GM21515 (cell line): ENCODE results near the gene CAD.
"Not testable (repeated sequence)": the region's sequence is repeated elsewhere in the genome, so short reads cannot be mapped to it uniquely, and the experiment has no call there.

Source experiments
- ATAC-seq: cut with Tn5 transposase; IDR thresholded peaks from one replicate; pipeline ENCODE4 v1.9.1; 2021; ENCODE audit not compliant: unreplicated experiment

CAD gene

DNA sequence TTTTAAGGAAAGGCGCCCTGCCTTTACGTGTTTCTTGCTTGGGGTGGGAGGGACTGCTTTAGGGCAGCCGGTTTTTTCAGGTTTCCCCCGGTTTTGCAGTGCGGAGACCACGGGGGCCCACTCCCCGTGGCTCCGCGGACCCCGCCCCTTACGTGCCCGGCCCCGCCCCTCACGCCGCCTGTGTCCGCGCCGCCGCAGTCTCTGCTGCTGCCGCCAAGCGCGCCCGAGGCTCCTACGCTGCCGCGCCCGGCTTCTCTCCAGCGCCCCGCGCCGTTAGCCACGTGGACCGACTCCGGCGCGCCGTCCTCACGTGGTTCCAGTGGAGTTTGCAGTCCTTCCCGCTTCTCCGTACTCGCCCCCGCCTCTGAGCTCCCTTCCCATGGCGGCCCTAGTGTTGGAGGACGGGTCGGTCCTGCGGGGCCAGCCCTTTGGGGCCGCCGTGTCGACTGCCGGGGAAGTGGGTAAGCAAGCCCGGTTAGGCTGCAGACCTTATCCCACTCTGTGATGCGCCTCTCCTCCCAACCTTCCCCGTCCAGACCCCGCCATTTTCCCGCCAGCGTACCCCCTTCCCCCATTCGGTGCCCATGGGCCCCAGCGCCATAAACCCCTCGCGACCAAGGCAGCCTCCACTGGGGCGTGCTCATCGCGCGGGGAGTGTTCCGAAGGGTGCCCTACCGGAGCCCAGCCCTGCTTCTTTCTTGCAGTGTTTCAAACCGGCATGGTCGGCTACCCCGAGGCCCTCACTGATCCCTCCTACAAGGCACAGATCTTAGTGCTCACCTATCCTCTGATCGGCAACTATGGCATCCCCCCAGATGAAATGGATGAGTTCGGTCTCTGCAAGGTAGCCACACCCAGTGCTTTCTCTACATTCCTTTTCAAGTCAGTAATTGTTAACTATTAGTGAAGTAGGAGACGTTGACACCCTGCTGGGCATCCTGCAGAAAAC, at the start of gene CAD:
Gene CAD (plus strand): TSS at position 197 of the 949 bp plus-strand sequence. CDS start 183 bp downstream, at position 380.
- peak; percentile 75 for ATAC-seq

DNA sequence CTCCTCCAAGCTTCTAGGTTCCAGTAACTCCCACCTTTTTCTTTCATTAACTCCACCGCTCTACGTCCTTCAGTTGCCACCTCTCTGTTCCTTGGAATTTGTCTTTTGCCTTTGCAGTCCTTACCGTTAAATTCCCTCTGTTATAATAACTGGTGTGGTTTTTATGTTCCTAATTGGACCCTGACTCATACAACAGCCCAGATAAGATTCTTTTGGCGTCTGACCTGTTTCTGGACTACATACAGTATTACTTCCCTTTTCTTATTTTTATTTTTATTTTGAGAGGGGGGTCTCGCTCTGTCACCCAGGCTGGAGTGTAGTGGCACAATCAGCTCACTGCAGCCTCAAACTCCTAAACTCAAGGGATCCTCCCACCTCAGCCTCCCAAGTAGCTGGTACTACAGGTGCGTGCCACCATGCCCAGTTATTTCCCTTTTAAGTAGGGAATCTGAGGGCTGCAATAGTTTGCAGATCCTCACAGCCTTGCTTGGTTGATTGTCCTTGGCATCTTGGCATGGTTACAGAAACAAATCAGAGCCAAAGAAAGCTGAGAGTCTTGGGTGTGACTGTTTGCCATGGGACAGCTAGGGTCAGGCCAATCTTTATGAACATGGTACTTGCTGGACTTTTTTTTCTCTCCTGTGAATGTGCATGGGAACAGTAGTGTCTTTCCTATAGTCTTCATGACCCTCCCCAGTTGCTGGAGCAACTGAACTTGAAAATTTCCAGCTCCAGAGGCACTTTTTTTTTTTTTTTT, 46.4 kb upstream of the CAD start:
- no peak for ATAC-seq

DNA sequence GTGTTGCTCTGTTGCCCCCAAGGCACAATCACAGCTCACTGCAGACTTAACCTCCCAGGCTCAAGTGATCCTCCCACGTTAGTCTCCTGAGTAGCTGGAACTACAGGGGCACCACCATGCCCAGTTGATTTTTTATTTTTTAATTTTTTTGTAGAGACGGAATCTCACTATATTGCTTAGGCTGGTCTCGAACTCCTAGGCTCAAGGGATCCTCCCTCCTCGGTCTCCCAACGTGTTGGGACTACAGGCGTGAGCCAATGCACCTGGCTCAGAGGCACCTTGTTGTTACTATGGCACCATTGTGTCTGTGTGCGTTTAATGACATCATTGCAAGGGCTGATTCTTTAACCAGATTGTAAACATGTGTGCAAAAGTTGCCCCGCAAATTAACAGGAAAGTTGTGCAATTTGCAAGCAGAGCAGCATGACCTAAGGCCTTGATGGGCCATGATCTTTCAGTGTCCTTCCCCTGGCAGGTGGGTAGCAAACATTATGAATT, 45.8 kb upstream of the CAD start:
- no peak for ATAC-seq

DNA sequence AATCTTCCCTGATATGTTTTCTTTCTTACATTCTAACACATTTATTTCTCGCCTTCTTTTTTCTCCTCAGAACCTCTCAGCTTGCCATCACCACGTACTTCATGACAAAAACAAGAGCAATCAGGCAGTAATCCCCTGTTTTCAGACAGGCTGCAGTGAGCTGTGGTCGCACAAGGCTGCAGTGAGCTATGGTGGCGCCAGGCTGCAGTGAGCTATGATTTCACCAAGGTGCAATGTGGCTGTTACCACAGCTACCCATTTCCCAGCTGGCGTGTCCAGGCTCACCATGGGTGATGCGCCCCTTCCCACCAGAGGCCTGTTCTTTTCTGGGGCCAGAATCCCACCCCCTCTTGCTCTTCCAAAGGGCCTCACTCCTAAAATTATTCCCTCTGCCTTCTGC, 42.5 kb upstream of the CAD start:
- no peak for ATAC-seq

DNA sequence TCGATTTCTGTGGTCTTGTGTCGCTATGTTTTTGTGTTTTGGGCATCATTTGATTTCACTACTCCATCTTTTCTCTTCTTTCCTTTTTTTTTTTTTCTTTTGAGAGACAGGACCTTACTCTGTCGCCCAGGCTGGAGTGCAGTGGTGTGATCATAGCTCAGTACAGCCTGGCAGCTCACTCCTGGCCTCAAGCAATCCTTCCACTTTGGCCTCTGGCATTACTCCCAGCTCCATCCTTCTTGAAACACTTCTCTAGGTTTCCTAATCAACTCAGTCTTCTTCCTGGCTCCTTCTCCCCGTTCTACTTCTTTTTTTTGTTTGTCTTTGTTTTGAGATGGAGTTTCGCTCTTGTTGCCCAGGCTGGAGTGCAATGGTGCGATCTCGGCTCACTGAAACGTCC, 41.8 kb upstream of the CAD start:
- ATAC-seq, result no peak

DNA sequence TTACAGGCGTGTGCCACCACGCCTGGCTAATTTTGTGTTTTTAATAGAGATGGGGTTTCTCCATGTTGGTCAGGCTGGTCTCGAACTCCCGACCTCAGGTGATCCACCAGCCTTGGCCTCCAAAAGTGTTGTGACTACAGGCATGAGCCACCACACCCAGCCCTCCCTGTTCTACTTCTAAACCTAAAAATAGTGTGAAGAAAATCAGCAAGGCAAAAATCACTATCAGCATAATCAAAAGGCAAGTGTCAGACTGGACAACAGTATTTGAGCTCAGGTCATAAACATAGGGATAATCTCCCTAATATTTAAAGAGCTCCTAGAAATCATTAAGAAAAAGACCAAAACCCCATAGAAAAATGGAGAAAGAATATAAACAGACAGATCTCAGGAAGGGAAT, 41.4 kb upstream of the CAD start:
- ATAC-seq, result not testable (repeated sequence)

DNA sequence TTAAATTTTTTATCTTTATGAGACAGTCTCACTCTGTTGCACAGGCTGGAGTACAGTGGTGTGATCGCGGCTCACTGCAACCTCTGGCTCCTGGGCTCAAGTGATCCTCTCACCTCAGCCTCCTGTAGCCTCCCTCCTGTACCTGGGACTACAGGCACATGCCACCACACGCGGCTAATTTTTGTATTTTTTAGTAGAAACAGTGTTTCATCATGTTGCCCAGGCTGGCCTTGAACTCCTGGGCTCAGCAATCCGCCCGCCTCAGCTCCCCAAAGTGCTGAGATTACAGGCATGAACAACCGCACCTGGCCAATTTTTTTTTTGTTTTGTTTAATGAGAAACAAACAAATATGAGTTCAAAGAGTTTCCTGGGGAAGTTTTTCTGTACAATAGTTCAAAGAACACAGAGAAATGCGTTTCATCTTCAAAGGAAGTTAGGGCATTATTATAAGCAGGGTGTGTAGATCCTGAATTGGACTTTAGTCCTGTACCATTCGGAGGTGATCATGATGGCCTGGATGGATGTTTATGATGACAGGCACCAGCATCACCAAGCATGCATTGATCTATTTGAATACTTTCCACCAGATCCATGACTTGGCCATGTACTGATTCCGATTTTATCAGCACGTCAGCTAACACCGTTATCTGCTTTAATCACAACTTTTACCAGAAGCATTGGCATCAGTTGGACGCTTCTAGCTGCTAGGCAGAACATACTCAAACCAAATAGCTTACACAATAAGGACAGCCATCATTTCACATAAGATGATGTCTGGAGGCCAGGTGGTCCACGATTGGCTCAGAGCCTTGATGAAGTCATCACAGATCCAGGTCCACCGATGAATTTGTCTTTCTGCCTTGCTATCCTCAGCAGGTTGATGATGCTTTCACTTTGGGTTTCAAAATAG, 39.5 kb upstream of the CAD start:
- ATAC-seq, result no peak

DNA sequence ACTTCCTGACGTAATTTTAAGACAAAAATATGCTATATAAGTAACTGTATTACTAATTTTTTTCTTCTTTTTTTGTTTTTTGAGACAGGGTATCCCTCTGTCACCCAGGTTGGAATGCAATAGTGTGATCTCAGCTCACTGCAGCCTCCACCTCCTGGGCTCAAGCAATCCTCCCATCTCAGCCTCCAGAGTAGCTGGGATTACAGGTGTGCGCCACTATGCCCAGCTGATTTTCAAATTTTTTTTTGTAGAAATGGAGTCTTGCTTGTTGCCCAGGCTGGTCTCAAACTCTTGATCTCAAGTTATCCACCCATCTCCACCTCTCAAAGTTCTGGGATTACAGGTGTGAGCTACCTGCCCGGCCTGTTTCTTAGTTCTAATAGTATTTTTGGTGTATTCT, 38.7 kb upstream of the CAD start:
- ATAC-seq, result no peak

DNA sequence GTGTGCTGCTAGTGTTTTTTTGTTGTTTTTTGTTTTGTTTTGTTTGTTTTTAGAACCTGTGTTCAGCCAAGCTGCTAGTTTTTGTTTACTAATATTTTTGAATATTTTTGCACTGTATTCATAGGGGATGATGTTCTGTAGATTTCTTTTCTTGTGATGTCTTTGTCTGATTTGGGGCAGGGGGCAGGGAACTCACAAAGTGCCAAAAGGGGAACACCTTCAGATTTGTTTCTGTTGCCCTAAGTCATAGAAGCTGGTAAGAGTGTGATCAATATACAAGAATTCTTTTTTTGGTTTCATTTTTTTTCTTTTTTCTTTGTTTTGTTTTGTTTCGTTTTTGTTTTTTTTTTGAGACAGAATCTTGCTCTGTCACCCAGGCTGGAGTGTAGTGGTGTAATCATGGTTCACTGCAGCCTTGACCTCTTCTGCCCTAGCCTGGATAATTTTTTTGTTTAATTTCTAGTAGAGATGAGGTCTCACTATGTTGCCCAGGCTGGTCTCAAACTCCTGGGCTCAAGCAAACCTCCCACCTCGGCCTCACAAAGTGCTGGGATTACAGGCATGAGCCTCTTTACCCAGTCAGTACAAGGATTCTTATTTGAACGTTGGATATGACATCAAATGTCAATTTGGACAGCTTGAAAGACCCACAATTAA, 37.7 kb upstream of the CAD start:
- no peak for ATAC-seq

DNA sequence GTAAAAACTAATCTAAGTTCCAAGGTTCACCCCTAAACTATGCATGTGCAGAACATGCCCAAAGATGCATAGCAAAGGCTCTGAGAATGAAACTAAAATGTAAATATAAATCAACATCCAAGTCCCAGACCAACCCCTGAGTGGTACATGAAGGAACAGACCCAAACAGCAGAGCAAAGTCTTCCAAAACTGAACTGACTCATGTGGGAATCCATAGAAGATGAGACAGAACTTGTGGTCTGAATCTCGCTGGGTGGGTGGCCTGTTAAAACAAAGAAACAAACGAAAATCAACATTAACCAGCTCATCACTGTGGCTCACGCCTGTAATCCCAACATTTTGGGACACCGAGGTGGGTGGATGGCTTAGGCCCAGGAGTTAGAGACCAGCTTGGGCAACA, 34.8 kb upstream of the CAD start:
- ATAC-seq, result no peak

DNA sequence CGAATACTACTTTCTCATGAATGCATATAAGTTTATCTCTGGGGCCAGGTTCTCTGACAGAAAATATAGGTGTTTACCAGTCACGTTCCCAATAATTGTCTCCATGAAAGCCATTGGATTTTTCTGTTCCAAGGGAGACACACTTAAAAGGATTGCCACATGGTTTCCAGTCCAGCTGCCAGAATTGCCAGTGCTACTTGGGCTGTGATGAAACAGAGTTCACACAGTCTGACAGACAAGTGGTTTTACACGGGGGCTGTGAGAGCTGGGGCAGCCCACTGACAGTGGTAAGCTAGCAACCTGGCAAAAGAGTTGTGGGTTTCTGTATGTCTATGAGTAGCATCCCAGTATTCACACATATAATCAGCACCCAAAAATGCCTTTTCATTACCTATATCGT, 33.1 kb upstream of the CAD start:
- no peak for ATAC-seq

DNA sequence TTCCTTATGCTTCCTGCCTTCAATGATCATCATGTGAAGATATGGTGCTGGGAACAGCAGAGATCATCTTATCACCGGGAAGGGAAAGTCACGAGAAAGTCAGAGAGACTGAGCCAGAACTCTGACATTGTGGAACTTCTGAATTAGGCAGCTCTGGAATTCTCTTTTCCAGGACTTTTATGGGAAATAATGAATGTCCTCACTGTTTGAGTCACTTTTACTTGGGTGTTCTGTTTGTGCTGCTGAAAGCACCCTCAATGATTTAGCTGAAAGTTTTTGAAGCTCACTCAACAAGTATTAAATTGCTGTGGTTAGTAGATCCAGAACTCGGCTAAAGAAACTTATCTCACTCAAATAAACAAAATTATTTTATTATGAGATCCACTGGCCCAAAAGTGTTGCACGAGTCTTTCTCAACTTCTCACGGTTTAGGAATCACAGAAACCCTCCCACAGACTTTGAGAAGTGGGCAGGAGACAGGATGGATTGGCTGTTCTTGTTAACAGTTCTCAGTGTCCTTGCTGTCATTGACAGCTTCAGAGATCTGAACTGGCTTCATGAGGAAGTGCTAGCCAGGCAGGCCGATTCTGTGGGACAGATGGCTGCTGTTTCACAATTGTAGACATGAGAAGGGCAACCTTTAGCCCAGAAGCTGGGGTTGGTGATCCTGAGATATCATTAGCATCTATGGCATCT, 31.7 kb upstream of the CAD start:
- ATAC-seq, result no peak

DNA sequence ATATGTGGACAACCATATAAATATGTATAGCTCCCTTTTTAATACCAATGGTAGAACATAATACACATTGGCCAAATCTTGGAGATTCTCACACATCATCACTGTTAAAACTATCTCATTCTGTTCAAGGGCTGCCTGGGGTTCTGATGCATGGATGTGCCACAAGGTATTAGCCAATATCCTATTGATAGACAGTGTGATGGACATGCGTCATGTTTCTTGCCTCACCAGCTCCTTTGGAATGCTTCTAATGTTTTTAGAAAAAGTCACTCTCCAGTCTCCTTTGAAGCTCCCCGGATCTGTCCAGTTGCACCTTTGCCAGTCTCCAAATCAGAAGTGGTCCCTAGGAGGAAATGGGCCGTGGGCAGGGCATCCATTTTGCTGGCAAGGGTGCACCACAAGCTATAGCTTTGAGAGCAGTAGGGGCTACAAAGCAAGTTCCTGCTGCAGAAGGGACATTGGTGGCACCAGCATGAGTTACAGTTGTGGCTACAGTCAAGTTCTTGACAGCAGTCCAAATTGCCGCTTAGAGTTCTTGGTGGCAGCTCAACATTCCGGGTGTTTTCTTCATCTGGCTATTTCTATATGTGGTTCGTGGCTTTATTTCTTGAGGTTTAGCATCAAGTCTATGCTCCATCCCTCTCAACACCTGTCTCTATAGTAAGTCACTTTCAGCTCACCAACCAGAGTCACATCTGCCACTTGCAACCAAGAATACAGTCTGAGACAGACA, 30.4 kb upstream of the CAD start:
- no peak for ATAC-seq

DNA sequence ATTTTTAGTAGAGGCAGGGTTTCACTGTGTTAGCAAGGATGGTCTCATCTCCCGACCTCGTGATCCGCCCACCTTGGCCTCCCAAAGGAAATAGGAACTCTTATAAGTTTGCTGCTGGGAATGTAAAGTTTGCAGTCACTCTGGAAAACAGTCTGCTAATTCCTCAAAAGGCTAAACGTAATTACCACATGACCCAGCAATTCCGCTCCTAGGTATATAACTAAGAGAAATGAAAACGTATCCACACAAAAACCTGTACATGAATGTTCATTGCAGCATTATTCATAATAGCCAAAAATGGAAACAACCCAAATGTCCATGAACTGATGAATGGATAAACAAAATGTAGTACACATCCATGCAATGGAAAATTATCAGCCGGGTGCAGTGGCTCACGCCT, 27.2 kb upstream of the CAD start:
- no peak for ATAC-seq

DNA sequence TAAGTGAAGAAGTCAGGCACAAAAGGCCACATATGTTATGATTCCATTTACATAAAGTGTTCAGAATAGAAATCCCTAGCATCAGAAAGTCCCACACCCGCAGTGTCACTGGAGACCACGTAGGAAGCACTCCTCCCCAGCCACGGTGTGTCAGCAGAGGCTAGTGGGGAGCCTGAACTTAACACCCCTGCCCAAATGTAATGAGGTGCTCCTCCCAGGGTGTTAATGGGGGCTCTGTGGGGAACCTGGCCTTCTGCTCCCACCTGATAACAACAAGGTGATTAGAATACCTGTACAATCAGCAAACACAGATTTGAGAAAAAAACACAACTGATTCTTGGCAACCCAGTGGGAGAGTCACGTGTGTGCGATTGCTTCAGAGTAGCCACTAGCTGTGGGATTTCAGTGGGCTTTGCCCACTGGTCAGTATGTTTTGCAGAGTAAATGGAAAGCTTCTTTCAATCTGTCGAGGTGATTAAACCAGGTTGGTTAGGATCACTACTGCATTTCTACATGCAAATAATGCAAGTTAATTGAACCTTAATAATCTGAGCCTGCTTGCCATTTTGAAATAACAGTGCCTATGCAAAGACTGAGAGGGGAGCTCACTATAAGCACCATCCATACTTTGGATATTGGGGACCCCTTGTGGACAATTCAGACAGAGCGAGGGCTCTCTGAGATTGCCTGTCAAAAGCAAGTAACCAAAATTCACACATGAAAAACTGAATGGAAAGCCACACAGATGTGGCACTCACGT, 25.9 kb upstream of the CAD start:
- no peak for ATAC-seq

DNA sequence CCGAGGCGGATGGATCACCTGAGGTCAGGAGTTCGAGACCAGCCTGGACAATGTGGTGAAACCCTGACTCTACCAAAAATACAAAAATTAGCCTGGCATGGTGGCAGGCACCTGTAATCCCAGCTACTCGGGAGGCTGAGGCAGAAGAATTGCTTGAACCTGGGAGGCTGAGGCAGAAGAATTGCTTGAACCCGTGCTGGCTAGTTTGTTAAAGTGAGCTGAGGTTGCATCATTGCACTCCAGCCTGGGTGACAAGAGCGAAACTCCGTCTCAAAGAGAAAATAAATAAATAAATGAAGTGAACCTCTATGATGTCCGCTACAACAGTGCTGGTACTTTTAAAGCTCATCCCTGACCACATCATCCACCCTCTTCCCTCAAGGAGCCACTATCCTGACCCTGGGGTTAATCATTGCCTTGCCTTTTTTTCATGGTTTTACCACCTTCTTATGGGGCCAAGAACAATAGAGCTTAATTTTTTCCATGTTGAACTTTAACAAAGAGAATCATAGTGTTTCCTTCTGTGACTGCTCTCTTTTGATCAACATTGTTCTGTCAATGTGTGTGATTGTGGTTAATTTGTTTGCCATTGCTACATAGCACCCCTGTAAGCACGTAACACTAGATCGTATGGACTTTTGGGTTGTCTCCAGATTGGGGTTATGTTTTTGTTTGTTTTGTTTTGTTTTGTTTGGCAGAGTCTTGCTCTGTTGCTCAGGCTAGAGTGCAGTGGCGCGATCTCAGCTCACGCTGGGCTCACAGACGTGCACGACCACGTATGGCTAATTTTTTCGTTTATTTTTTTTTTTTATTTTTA, 22.4 kb upstream of the CAD start:
- no peak for ATAC-seq

DNA sequence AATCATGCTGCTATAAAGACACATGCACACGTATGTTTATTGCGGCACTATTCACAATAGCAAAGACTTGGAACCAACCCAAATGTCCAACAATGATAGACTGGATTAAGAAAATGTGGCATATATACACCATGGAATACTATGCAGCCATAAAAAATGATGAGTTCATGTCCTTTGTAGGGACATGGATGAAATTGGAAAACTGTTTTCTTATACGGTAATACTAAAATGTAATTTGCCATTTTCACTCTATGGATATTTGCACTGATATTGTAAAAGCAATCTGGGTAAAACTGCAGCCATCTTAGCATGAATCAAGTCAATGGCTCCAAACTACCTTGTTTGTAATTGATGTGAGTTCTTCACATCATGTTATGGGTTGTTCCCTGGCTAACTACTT, 21.4 kb upstream of the CAD start:
- not testable (repeated sequence) for ATAC-seq

DNA sequence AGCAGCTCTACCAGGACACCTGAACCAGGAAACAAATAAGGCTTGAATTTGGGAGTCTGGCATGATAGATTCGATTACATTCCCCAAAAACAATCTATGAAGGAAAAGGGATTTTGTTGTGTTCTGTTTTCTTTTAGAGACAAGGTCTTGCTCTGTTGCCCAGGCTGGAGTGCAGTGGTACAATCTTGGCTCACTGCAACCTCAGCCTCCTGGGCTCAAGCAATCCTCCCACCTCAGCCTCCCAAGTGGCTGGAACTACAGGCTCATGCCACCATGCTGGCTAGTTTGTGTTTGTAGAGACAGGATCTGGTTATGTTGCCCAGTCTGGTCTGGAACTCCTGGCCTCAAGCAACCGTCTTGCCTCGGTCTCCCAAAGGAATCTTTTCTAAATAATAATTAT, 19.1 kb upstream of the CAD start:
- not testable (repeated sequence) for ATAC-seq
